SJCRH30 (cell line): ENCODE results near the gene RAP1B. TPM values are rescaled to one million over a fixed set of nuclear protein-coding genes. Genes with fewer than 3 reads are reported as not detected.

Experiments used
- DNase-seq, 2 experiments: peaks; one replicate each; pipeline ENCODE4 v3.0.0-alpha.2; 2015 to 2020
- H3K27ac ChIP-seq: fragments of 250-450 bp; sonication (Bioruptor Pico); 2 replicates; pipeline ENCODE4 v1.5.1; 2020; ENCODE audit warnings: mild to moderate bottlenecking, moderate library complexity
- H3K27me3 ChIP-seq: fragments of 250-450 bp; sonication (Bioruptor Pico); 2 replicates; pipeline ENCODE4 v1.5.1; 2020; ENCODE audit warnings: mild to moderate bottlenecking, moderate library complexity
- H3K36me3 ChIP-seq: fragments of 250-450 bp; sonication (Bioruptor Pico); 2 replicates; pipeline ENCODE4 v1.5.1; 2020; ENCODE audit warnings: mild to moderate bottlenecking, moderate library complexity
- H3K4me1 ChIP-seq: fragments of 250-450 bp; sonication (Bioruptor Pico); 2 replicates; pipeline ENCODE4 v1.5.1; 2020; ENCODE audit warnings: mild to moderate bottlenecking, moderate library complexity
- H3K4me3 ChIP-seq: fragments of 250-450 bp; sonication (Bioruptor Pico); 2 replicates; pipeline ENCODE4 v1.5.1; 2020; ENCODE audit warnings: mild to moderate bottlenecking, moderate library complexity
- H3K9me3 ChIP-seq: fragments of 250-450 bp; sonication (Bioruptor Pico); replicated peaks from 2 replicates; pipeline ENCODE4 v1.5.1; 2020; ENCODE audit warnings: mild to moderate bottlenecking, moderate library complexity
- total RNA-seq: library from RNA; depleted of rRNA; stranded (reverse); fragments of >200 nt; shearing (Covaris generic); gene quantifications from 2 replicates; pipeline ENCODE4 v1.2.3, GENCODE V29; 2014; rRNA removed

RAP1B gene
- total RNA-seq, result 193 and 207 TPM in 2 replicates

DNA sequence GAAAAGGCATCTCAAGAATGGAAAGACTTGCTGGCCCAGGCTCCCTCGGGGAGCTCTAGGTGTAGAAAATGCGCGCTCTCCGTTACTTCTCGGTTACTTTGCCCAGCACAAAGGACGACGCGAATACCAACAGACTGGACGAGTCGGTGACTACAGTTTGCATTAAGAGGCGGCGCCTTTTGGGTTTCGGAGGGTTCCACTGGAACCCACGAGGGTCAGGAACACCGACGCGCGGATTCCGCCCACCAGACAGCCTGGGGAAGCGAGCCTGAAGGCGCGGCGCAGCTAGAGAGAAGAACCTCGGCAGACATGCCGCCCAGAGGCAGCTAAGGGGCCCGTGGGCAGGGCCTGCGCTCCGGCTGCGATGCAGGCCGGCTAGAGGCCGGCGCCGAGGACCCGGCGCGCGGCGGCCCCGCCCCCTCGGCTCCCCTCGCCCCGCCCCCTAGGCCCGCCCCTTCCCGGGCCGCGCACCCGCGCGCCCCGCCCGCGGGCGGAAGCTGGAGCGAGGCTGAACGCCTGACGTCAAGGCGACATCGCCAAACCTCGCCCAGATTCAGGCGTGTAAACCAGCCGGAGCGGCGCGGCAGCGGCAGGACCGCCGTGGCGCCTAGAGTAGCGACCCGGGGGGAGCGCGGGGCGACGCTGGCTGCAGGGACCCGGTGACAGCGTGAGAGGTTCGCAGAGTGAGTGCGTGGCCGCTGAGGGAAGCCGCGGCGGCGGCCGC, at the start of gene RAP1B:
Gene RAP1B (plus strand): TSS at position 530 of the 724 bp plus-strand sequence. CDS start 37,826 bp downstream, outside the sequence.
- Histone ChIP-seq H3K27me3 (no peaks in the 10 kb centered on the region), H3K4me3 (peak within 1 kb of the TSS; percentile 92), H3K27ac (peak within 1 kb of the TSS; percentile 96), H3K9me3 (no peaks in the 10 kb centered on the region), H3K36me3 (peaks cover 18% of the 10 kb centered on the region; the same call in 1 of the 2 replicates), H3K4me1 (no peaks in the 10 kb centered on the region; the same call in 1 of the 2 replicates)
- peak; percentile 88 for DNase-seq

DNA sequence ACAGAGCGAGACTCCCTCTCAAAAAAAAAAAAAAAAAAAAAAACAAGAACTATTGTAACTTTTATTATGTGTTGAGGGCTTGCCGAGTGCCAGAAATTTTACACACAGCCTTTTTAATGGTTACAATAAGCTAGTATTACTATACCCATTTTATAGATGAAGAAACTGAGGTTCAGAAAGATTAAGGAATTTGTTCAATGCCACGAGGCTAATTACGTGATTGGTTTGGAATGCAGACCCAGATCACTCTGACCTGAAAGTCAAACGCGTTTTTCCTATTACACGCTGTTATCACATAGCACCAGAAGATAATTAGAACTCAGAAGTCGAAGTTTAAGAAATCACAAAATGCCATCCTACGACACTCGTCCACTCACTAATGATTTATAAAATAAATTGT, 48.9 kb upstream of the RAP1B start:
- no peaks in the 10 kb centered on the region for H3K4me1 ChIP-seq
- no peak overlapping the region for H3K27ac ChIP-seq
- DNase-seq, result no peak
- H3K9me3 ChIP-seq, result no peaks in the 10 kb centered on the region
- no peaks in the 10 kb centered on the region for H3K36me3 ChIP-seq
- no peaks in the 10 kb centered on the region for H3K27me3 ChIP-seq
- no peak overlapping the region for H3K4me3 ChIP-seq

- H3K27me3 ChIP-seq, result no peaks in the 10 kb centered on the region
- DNase-seq, result no peak
Observed at GRCh38 chr12:68564166-68564565, 46.5 kb upstream of the RAP1B start.

GRCh38 chr12:68565391-68565903, 45.3 kb upstream of the RAP1B start:
- DNase-seq, result no peak

More at GRCh38 chr12:68564166-68564565, 46.5 kb upstream of the RAP1B start:
- no peak overlapping the region for H3K27ac ChIP-seq
- no peaks in the 10 kb centered on the region for H3K4me1 ChIP-seq
- H3K36me3 ChIP-seq, result no peaks in the 10 kb centered on the region
- no peak overlapping the region for H3K4me3 ChIP-seq
- H3K9me3 ChIP-seq, result no peaks in the 10 kb centered on the region

DNA sequence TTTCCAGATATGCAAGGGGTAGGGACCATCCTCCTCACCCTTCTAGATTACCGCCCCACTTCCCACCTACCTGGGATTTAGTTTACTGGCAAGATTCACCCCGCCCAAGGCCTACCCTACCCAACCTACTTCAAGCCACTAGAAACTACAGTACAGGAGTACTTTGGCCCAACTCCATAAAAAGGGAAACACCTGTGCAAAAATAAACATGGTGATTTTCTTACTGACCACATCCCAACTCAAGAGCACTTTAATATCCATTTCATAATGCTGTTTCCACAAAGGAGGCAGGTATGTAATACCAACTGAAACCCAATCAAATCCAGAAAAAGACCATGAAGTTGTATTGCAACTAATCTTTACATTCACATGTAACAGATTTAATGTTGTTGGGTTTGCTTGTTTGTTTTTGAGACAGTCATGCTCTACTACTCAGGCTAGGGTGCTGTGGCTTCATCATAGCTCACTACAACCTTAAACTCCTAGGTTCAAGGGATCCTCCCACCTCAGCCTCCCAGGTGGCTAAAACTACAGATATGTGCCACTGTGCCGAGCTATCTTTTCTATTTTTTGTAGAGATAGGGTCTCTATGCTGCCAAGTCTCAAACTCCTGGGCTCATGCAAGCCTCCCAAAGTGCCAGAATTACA, 41.7 kb upstream of the RAP1B start:
- H3K4me1 ChIP-seq, result no peaks in the 10 kb centered on the region

More at GRCh38 chr12:68565391-68565903, 45.3 kb upstream of the RAP1B start:
- Histone ChIP-seq H3K36me3 (no peaks in the 10 kb centered on the region), H3K27me3 (no peaks in the 10 kb centered on the region), H3K27ac (no peak overlapping the region), H3K4me3 (no peak overlapping the region), H3K4me1 (no peaks in the 10 kb centered on the region), H3K9me3 (no peaks in the 10 kb centered on the region)

DNA sequence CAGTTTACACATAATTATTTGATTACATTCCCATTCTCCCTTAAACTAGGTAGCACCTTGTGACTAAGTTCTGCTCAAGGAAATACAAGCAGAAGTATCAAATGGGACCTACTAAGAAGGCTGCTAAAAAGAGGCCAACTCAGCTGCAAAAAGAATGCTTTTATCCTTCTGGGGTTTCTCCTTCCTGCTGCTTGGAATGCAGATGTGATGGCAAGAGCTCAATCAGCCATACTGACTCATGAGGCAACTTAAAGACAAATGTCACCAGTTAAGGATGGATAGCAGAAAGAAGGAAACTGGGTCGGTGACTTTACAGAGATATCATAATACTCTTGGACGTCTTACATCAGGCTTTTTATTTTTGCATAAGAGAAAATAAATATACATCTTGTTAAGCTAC, 38.0 kb upstream of the RAP1B start:
- DNase-seq, result no peak
- Histone ChIP-seq H3K4me3 (no peak overlapping the region), H3K27ac (no peak overlapping the region)

More for the DNA sequence above, 41.7 kb upstream of the RAP1B start:
- no peak overlapping the region for H3K4me3 ChIP-seq
- DNase-seq, result no peak
- no peaks in the 10 kb centered on the region for H3K9me3 ChIP-seq
- H3K27me3 ChIP-seq, result no peaks in the 10 kb centered on the region
- no peaks in the 10 kb centered on the region for H3K36me3 ChIP-seq
- H3K27ac ChIP-seq, result no peak overlapping the region

DNA sequence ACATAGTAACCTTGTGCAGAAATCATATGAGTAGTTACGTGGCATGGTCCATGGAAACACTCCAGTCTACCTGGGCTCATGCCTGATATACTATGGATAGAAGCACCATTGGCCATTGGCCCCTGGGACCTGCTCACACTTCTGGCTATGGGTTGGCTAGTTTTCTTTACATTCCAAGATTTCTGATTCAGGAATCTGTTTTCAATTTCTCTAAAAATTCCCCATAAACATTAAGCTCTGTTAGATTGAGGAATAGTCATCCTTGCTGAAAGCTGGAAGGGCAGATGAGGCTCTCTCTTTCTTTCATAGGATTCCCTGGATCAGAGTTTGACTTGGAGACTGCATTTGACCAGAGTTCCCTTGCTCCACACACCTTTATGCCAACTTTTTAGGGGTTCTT, 37.3 kb upstream of the RAP1B start:
- Histone ChIP-seq H3K27ac (no peak overlapping the region), H3K27me3 (no peaks in the 10 kb centered on the region), H3K4me3 (no peak overlapping the region), H3K9me3 (no peaks in the 10 kb centered on the region), H3K36me3 (no peaks in the 10 kb centered on the region), H3K4me1 (no peaks in the 10 kb centered on the region)
- no peak for DNase-seq

More for the DNA sequence above, 38.0 kb upstream of the RAP1B start:
- Histone ChIP-seq H3K36me3 (no peaks in the 10 kb centered on the region), H3K9me3 (no peaks in the 10 kb centered on the region), H3K27me3 (no peaks in the 10 kb centered on the region), H3K4me1 (no peaks in the 10 kb centered on the region)

DNA sequence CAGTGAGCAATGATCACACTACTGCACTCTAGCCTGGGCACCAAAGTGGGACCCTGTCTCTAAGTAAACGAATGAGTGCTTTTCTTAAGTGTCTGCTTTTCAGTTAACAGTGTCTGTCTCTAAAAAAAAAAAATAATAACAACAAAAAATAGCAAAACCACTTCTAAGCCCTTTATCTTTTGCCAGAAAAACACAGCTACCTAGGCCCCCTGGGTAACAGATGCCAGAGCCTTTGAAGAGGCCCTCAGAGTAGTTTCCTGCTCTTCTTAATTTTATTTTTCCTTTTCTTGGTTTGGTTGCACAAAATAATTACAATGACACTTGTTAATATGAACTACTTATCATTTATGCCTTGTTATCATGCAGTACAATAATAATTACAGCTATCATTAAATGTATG, 32.8 kb upstream of the RAP1B start:
- Histone ChIP-seq H3K9me3 (no peaks in the 10 kb centered on the region), H3K27me3 (no peaks in the 10 kb centered on the region), H3K36me3 (no peaks in the 10 kb centered on the region), H3K27ac (no peak overlapping the region), H3K4me1 (no peaks in the 10 kb centered on the region), H3K4me3 (no peak overlapping the region)
- DNase-seq, result no peak

DNA sequence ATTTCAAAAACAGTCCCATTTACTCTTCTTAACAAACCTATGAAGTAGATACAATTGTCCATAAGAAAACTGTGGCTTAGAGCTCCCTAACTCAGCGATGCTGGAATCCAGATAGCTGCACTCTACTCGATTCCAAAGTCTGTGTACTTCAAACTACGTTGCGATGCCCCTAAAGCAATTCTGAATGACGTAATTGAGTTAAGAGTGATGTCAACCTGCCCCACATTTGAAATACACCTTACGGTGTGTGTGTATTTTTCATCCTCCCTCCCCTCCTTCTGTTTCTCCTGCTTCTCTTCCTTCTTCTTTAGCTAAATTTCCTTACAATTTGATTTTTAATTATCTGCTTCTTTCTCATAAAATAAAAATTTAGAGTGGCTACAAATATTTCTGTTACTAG, 31.9 kb upstream of the RAP1B start:
- Histone ChIP-seq H3K4me3 (no peak overlapping the region), H3K36me3 (no peaks in the 10 kb centered on the region), H3K9me3 (no peaks in the 10 kb centered on the region), H3K4me1 (no peaks in the 10 kb centered on the region), H3K27me3 (no peaks in the 10 kb centered on the region), H3K27ac (no peak overlapping the region)
- DNase-seq, result no peak

GRCh38 chr12:68579254-68579653, 31.4 kb upstream of the RAP1B start:
- DNase-seq, result no peak
- H3K4me1 ChIP-seq, result no peaks in the 10 kb centered on the region
- no peak overlapping the region for H3K4me3 ChIP-seq
- no peaks in the 10 kb centered on the region for H3K36me3 ChIP-seq
- H3K9me3 ChIP-seq, result no peaks in the 10 kb centered on the region
- H3K27me3 ChIP-seq, result no peaks in the 10 kb centered on the region
- H3K27ac ChIP-seq, result no peak overlapping the region

- no peak for DNase-seq
Observed at GRCh38 chr12:68580911-68581310, 29.8 kb upstream of the RAP1B start.

DNA sequence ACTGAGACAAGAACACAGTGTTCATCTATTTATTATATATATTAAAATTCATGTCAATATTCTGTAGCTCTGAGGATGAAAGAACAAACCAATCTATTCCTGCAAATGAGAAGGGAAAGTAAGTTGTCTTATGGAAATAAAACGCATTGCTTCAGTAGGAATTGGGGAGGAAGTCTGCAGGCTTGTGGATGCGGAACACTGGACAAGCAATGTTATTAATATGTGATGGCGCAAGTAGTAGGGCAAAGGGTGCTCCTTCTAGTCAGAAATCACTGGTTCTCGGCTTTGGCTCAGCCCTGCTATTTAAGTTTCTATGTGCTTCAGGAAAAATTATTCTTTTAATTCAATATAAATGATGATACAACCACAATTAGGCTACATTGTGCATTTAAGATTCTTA, 28.8 kb upstream of the RAP1B start:
- Histone ChIP-seq H3K36me3 (no peaks in the 10 kb centered on the region), H3K27ac (no peak overlapping the region), H3K9me3 (no peaks in the 10 kb centered on the region), H3K4me3 (no peak overlapping the region), H3K27me3 (no peaks in the 10 kb centered on the region), H3K4me1 (no peaks in the 10 kb centered on the region)
- DNase-seq, result no peak

More at GRCh38 chr12:68580911-68581310, 29.8 kb upstream of the RAP1B start:
- no peaks in the 10 kb centered on the region for H3K27me3 ChIP-seq
- no peak overlapping the region for H3K4me3 ChIP-seq
- no peaks in the 10 kb centered on the region for H3K9me3 ChIP-seq
- H3K4me1 ChIP-seq, result no peaks in the 10 kb centered on the region
- no peak overlapping the region for H3K27ac ChIP-seq
- H3K36me3 ChIP-seq, result no peaks in the 10 kb centered on the region

GRCh38 chr12:68585966-68586365, 24.7 kb upstream of the RAP1B start:
- H3K36me3 ChIP-seq, result no peaks in the 10 kb centered on the region
- H3K27me3 ChIP-seq, result no peaks in the 10 kb centered on the region
- no peaks in the 10 kb centered on the region for H3K4me1 ChIP-seq
- no peak overlapping the region for H3K27ac ChIP-seq
- no peaks in the 10 kb centered on the region; the same call in 1 of the 2 replicates for H3K9me3 ChIP-seq
- no peak for DNase-seq
- H3K4me3 ChIP-seq, result no peak overlapping the region

GRCh38 chr12:68587448-68587873, 23.2 kb upstream of the RAP1B start:
- Histone ChIP-seq H3K4me3 (no peak overlapping the region), H3K36me3 (no peaks in the 10 kb centered on the region), H3K9me3 (no peaks in the 10 kb centered on the region; the same call in 1 of the 2 replicates), H3K27me3 (no peaks in the 10 kb centered on the region), H3K27ac (no peak overlapping the region), H3K4me1 (no peaks in the 10 kb centered on the region)
- no peak for DNase-seq

DNA sequence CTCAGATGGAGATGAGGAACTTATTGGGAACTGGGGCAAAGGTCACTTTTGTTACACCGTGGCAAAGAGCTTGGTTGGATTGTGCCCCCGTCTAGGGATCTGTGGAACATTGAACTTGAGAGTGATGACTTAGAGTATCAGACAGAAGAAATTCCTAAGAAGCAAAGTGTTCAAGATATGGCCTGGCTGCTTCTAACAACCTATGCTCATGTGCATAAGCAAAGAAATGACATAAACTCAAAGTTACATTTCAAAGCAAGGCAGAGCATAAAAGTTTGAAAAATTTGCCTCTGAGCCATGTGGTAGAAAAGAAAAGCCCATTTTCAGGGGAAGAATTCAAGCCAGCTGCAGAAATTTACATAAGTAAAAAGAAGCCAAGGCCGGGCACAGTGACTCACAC, 21.5 kb upstream of the RAP1B start:
- no peaks in the 10 kb centered on the region; the same call in 1 of the 2 replicates for H3K9me3 ChIP-seq
- no peaks in the 10 kb centered on the region for H3K27me3 ChIP-seq
- H3K4me1 ChIP-seq, result no peaks in the 10 kb centered on the region
- H3K4me3 ChIP-seq, result no peak overlapping the region
- no peak overlapping the region for H3K27ac ChIP-seq
- no peaks in the 10 kb centered on the region for H3K36me3 ChIP-seq
- no peak for DNase-seq
